ENCODE data around the gene KIFC3. TPM values are rescaled to one million over a fixed set of nuclear protein-coding genes. Genes with fewer than 3 reads are reported as not detected.

The KIFC3 gene
- total and polyA plus RNA-seq, 7 donors: 2.5 to 31.2 (median 10.0) TPM

GRCh38 chr16:57755726-57756423 is 46.4 kb downstream of the KIFC3 start:
- Histone ChIP-seq H3K4me3 (no peak overlapping the region), H3K4me1 (peaks cover 0 to 9% (median 2%) of the 10 kb centered on the region in 4 donors), H3K27me3 (no peaks in the 10 kb centered on the region), H3K9me3 (no peaks in the 10 kb centered on the region), H3K27ac (no peak overlapping the region), H3K36me3 (peaks cover 0 to 56% (median 16%) of the 10 kb centered on the region in 4 donors)
- 78 to 87% methylated on average over 18 of the region's 18 CpGs for WGBS, 2 donors
- no peak for DNase-seq
- no peak for TF ChIP-seq POLR2A (IDR thresholded peaks at IDR 0.05)
- TF ChIP-seq, protein P1, sequence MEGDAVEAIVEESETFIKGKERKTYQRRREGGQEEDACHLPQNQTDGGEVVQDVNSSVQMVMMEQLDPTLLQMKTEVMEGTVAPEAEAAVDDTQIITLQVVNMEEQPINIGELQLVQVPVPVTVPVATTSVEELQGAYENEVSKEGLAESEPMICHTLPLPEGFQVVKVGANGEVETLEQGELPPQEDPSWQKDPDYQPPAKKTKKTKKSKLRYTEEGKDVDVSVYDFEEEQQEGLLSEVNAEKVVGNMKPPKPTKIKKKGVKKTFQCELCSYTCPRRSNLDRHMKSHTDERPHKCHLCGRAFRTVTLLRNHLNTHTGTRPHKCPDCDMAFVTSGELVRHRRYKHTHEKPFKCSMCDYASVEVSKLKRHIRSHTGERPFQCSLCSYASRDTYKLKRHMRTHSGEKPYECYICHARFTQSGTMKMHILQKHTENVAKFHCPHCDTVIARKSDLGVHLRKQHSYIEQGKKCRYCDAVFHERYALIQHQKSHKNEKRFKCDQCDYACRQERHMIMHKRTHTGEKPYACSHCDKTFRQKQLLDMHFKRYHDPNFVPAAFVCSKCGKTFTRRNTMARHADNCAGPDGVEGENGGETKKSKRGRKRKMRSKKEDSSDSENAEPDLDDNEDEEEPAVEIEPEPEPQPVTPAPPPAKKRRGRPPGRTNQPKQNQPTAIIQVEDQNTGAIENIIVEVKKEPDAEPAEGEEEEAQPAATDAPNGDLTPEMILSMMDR (IDR thresholded peaks at IDR 0.05): no peak
- TF ChIP-seq POLR2AphosphoS5 (IDR thresholded peaks at IDR 0.05): no peak
- TF ChIP-seq EP300 (IDR thresholded peaks at IDR 0.05): no peak
- intact Hi-C loops (cut with DNase I): loop anchor here (2.0 kb wide), 1 partner anchor 47 kb away; the partner anchor contains the start of gene KIFC3

DNA sequence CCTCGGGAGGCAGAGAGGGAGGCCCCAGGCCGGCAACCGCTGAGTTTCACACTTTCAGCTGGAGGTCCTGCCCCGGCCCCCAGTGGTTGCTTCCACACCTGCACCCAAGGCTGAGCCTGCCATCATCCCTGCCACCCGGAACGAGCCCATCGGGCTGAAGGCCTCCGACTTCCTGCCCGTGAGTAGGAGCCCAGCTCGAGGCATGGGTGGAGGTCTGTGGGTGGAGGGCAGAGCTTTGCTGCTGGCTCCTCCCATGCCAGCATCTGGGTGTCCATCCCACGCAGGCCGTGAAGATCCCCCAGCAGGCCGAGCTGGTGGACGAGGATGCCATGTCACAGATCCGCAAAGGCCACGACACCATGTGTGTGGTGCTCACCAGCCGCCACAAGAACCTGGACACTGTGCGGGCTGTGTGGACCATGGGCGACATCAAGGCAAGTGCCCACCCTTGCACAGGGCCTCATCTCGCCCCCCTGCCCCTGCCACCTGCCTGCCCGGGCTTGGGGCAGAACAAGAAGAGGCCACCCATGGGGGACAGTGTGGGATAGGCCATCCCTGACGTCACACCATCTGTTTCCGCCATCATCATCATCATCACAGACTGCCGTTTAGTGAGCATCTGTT is 47.1 kb downstream of the KIFC3 start:
- WGBS, 2 donors: 90 to 91% methylated on average over 24 of the region's 24 CpGs
- no peak overlapping the region for H3K4me3 ChIP-seq
- no peak overlapping the region for H3K27ac ChIP-seq
- no peaks in the 10 kb centered on the region for H3K27me3 ChIP-seq
- peaks cover 0 to 51% (median 13%) of the 10 kb centered on the region in 4 donors for H3K36me3 ChIP-seq
- H3K4me1 ChIP-seq: peaks cover 0 to 9% (median 2%) of the 10 kb centered on the region in 4 donors
- intact Hi-C loops (cut with DNase I): no loop called here
- TF ChIP-seq POLR2A (IDR thresholded peaks at IDR 0.05) (no peak), POLR2AphosphoS5 (IDR thresholded peaks at IDR 0.05) (no peak), EP300 (IDR thresholded peaks at IDR 0.05) (no peak)
- TF ChIP-seq, protein P1 (IDR thresholded peaks at IDR 0.05): no peak
- no peak for DNase-seq
- no peaks in the 10 kb centered on the region for H3K9me3 ChIP-seq

DNA sequence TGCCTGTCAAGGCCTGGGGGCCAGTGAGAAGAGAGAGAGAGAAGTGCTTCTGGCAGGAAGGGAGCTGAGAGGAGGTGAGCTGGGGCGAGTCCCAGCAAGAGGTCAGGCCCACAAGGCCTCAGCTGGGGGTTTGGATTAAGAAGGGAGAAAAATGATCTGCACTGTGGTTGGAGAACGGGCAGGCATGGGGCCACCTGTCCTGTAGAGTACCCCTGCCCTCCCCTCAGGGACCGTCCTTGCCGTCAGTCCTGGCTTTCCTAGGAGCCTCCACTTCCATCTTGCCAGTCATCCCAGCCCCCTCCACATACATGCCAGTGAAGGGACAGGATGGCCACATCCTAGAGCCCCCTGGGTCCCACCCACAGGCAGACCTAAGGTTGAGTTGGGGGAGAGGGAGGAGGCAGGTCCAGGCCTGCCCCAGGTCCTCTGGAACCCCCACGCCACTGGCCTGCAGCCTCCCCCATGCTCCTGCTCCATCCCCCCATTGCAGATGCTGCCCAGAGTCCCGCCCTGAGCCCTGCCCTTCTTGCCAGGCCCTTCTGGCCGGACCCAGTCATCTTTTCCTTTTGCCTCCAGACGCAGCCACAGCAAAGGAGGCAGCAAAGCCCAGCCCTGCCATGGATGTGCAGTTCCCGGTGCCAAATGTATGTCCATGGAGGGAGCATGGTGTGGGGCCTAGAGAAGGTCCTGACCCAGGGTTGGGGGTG is 47.8 kb downstream of the KIFC3 start:
- no peak for DNase-seq
- Histone ChIP-seq H3K4me1 (peaks cover 0 to 9% (median 2%) of the 10 kb centered on the region in 4 donors), H3K4me3 (no peak overlapping the region), H3K36me3 (peaks cover 0 to 44% (median 13%) of the 10 kb centered on the region in 4 donors), H3K27ac (no peak overlapping the region), H3K9me3 (no peaks in the 10 kb centered on the region), H3K27me3 (no peaks in the 10 kb centered on the region)
- TF ChIP-seq, protein P1 (IDR thresholded peaks at IDR 0.05): no peak
- TF ChIP-seq POLR2AphosphoS5 (IDR thresholded peaks at IDR 0.05) (no peak), EP300 (IDR thresholded peaks at IDR 0.05) (no peak), POLR2A (IDR thresholded peaks at IDR 0.05) (no peak)
- 83 to 90% methylated on average over 9 of the region's 9 CpGs for WGBS, 2 donors
- intact Hi-C loops (cut with DNase I): no loop called here

DNA sequence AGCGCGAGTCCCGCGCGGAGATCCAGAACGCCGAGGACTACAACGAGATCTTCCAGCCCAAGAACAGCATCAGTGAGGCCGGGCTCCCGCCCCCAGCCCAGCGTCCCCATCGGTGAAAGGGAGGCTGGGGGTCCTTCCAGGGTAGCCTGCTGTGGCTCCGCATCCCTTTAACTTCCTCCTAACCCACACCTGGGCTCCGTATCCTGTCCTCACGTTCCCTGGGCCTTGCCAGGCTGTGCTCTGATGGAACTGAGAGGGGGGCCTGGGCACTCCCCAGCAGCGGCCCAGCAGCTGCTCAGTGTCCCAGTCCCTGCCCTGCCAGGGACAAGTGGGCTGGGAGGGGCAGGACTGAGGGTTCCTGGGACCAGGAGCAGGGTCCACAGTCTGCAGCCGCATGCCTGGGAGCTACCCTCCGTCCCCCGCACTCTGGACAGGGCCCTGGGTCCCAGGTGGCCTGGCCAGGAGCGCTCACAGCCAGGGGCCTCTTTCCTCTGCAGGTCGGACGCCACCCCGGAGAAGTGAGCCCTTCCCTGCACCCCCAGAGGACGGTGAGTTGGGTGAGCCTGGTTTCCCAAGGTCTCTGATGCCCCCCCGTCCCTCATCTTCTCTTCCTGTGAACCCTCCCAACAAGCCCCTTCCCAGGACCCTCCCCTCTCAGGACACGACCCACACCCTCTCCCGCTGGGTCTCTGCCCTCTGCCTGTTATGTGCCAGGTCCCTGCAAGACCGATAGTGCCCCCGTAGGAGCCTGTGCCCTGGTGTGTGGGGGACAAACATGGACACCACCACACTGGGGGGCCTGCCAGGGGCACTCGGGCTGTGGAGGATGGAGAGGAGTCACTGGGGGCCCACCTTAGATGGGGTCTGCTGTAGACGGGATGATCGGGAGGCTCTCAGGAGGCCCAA is 48.6 kb downstream of the KIFC3 start:
- no peaks in the 10 kb centered on the region for H3K27me3 ChIP-seq
- H3K4me1 ChIP-seq: peaks cover 0 to 9% (median 2%) of the 10 kb centered on the region in 4 donors
- no peaks in the 10 kb centered on the region for H3K9me3 ChIP-seq
- TF ChIP-seq, protein P1 (IDR thresholded peaks at IDR 0.05): no peak
- TF ChIP-seq POLR2A (IDR thresholded peaks at IDR 0.05) (no peak), POLR2AphosphoS5 (IDR thresholded peaks at IDR 0.05) (no peak), EP300 (IDR thresholded peaks at IDR 0.05) (no peak)
- intact Hi-C loops (cut with DNase I): no loop called here
- H3K36me3 ChIP-seq: peaks cover 0 to 43% (median 13%) of the 10 kb centered on the region in 4 donors
- no peak overlapping the region for H3K27ac ChIP-seq
- H3K4me3 ChIP-seq: no peak overlapping the region
- DNase-seq: no peak
- 93 to 95% methylated on average over 32 of the region's 32 CpGs for WGBS, 2 donors

Measured in sigmoid colon (tissue), 7 donors.